HepG2 (cell line): ENCODE data around the gene EDEM3. TPM values are rescaled to one million over a fixed set of nuclear protein-coding genes. Genes with fewer than 3 reads are reported as not detected.

Experiments
- ATAC-seq: fragments of 200-7000 bp; cut with Tn5 transposase; 3 replicates; pipeline ENCODE4 v1.9.1; 2020; ENCODE audit warnings: mild to moderate bottlenecking, moderate library complexity
- BruUV-seq: library from RNA; stranded (reverse); fragments of 400-500 nt; replicated peaks from 2 replicates; lab custom pipeline; 2021; lab: Mats Ljungman, UMichigan
- CTCF ChIA-PET: fragments of 300-600 bp; formaldehyde crosslinking; extraction: SDS; loops from one replicate; lab custom pipeline; 2021; ENCODE audit warnings: low total read pairs, inconsistent platforms, low intra/inter-chr PET ratio; lab: Yijun Ruan, JAX
- POLR2A ChIA-PET: fragments of 350-600 bp; sonication (Branson Sonifier 250); formaldehyde crosslinking; loops from one replicate; lab custom pipeline; 2020; ENCODE audit warnings: antibody characterized with exemption, inconsistent platforms; lab: Yijun Ruan, JAX
- DNase-seq: peaks from one replicate; pipeline ENCODE4 v3.0.0-alpha.2; 2015; ENCODE audit warnings: low spot score
- FAIRE-seq: peaks from 3 replicates; lab custom pipeline; 2011; peaks lifted over from hg19 to GRCh38; lab: Jason Lieb, UNC
- H2AFZ ChIP-seq: one replicate; pipeline ENCODE4 v1.6.1; 2011; ENCODE audit warnings: low read length, inconsistent platforms
- H3K27ac ChIP-seq: fragments of 300-600 bp; 3 replicates; pipeline ENCODE4 v1.8.0; 2011; ENCODE audit warnings: mixed run types, mild to moderate bottlenecking, mixed read lengths, low read length, inconsistent platforms; ENCODE audit not compliant: insufficient read depth; ENCODE audit errors: extremely low read length
- H3K27me3 ChIP-seq, 2 experiments: fragments of 200-600 bp in 1 of 2; 2 replicates in 1 of 2; 3 replicates in 1 of 2; pipeline versions ENCODE4 v1.6.0 to v1.8.0; 2011; ENCODE audit warnings: low read length in 2 of 2, mild to moderate bottlenecking in 2 of 2, moderate library complexity in 2 of 2, inconsistent platforms in 1 of 2; ENCODE audit not compliant: insufficient read depth in 2 of 2, control insufficient read depth in 1 of 2
- H3K36me3 ChIP-seq, 2 experiments: fragments of 200-600 bp in 1 of 2; replicated peaks in 1 of 2; 2 replicates in 1 of 2; 3 replicates in 1 of 2; pipeline versions ENCODE4 v1.5.1 to v1.8.0; 2011; ENCODE audit warnings: low read length in 2 of 2, inconsistent platforms in 1 of 2; ENCODE audit not compliant: insufficient read depth in 2 of 2, control insufficient read depth in 1 of 2
- H3K4me1 ChIP-seq: 2 replicates; pipeline ENCODE4 v1.5.1; 2012; ENCODE audit warnings: low read length, inconsistent platforms; ENCODE audit not compliant: insufficient read depth
- H3K4me2 ChIP-seq: 2 replicates; pipeline ENCODE4 v1.6.0; 2011; ENCODE audit warnings: low read depth, low read length, inconsistent platforms
- H3K4me3 ChIP-seq, 3 experiments: fragments of 200-600 bp in 1 of 3; sonication (generic), shearing (Covaris generic) in 1 of 3; replicated peaks in 1 of 3; 2 replicates each; pipeline ENCODE4 v1.5.1; 2011 to 2016; ENCODE audit warnings: low read length in 3 of 3, inconsistent platforms in 2 of 3, low read depth in 2 of 3, mild to moderate bottlenecking in 2 of 3, control low read depth in 1 of 3, mixed read lengths in 1 of 3; ENCODE audit not compliant: insufficient read depth in 1 of 3
- H3K79me2 ChIP-seq: one replicate; pipeline ENCODE4 v1.6.1; 2011; ENCODE audit warnings: low read length, inconsistent platforms; ENCODE audit not compliant: insufficient read depth
- H3K9ac ChIP-seq: 2 replicates; pipeline ENCODE4 v1.6.0; 2011; ENCODE audit warnings: mild to moderate bottlenecking, low read depth, low read length, inconsistent platforms; ENCODE audit not compliant: insufficient read depth
- H3K9me3 ChIP-seq: 2 replicates; pipeline ENCODE4 v1.5.1; 2012; ENCODE audit warnings: mild to moderate bottlenecking, low read length
- H4K20me1 ChIP-seq: 2 replicates; pipeline ENCODE4 v1.6.0; 2011; ENCODE audit warnings: inconsistent platforms, mild to moderate bottlenecking, low read length, moderate library complexity; ENCODE audit not compliant: insufficient read depth
- BORCS8-MEF2B ChIP-seq: sonication (generic); formaldehyde crosslinking; IDR thresholded peaks from 2 replicates; pipeline ENCODE4 v1.8.0; 2022; ENCODE audit warnings: mild to moderate bottlenecking, missing genetic modification reagents
- CHD2 ChIP-seq: IDR thresholded peaks from 2 replicates; pipeline ENCODE4 v1.6.1; 2011; ENCODE audit warnings: low read depth, low read length, improper control_type of control experiment
- ISL2 ChIP-seq: sonication (generic); formaldehyde crosslinking; IDR thresholded peaks from 2 replicates; pipeline ENCODE4 v1.5.0; 2020; ENCODE audit warnings: missing genetic modification reagents
- JUND ChIP-seq: sonication (generic); formaldehyde crosslinking; IDR thresholded peaks from 2 replicates; pipeline ENCODE4 v1.8.0; 2022; ENCODE audit warnings: mild to moderate bottlenecking, missing genetic modification reagents
- MATR3 ChIP-seq: sonication (generic); formaldehyde crosslinking; IDR thresholded peaks from 2 replicates; pipeline ENCODE4 v1.4.0; 2020; ENCODE audit warnings: missing genetic modification reagents
- NR2F2 ChIP-seq: IDR thresholded peaks from 2 replicates; pipeline ENCODE4 v1.6.1; 2012; ENCODE audit warnings: low read depth, inconsistent platforms, borderline replicate concordance
- RBAK ChIP-seq: sonication (generic); formaldehyde crosslinking; IDR thresholded peaks from 2 replicates; pipeline ENCODE4 v1.5.1; 2020; ENCODE audit warnings: mild to moderate bottlenecking, missing genetic modification reagents
- SKIL ChIP-seq: sonication (generic); formaldehyde crosslinking; IDR thresholded peaks from 2 replicates; pipeline ENCODE4 v1.8.0; 2022; ENCODE audit warnings: missing genetic modification reagents, mild to moderate bottlenecking, moderate library complexity, borderline replicate concordance
- SP5 ChIP-seq: IDR thresholded peaks from 2 replicates; pipeline ENCODE4 v1.6.1; 2016; ENCODE audit warnings: low read depth, borderline replicate concordance
- TBX2 ChIP-seq: sonication (generic); formaldehyde crosslinking; IDR thresholded peaks from 2 replicates; pipeline ENCODE4 v1.5.0; 2020; ENCODE audit warnings: missing genetic modification reagents, mild to moderate bottlenecking, borderline replicate concordance
- ZNF142 ChIP-seq: sonication (generic); formaldehyde crosslinking; IDR thresholded peaks from 2 replicates; pipeline ENCODE4 v1.4.0; 2020; ENCODE audit warnings: missing genetic modification reagents
- ZNF782 ChIP-seq: sonication (generic); formaldehyde crosslinking; IDR thresholded peaks from 2 replicates; pipeline ENCODE4 v1.4.0; 2020; ENCODE audit warnings: missing genetic modification reagents, mild to moderate bottlenecking, borderline replicate concordance
- ZSCAN29 ChIP-seq: sonication (generic); formaldehyde crosslinking; conservative IDR thresholded peaks from 2 replicates; pipeline ENCODE4 v1.4.0; 2020; ENCODE audit warnings: mild to moderate bottlenecking, missing genetic modification reagents
- WGBS: methylation state at CpG from one replicate; pipeline ENCODE4 v1.1.6; 2017; ENCODE audit warnings: low lambda C conversion rate; 5-methylcytosine and 5-hydroxymethylcytosine counted together
- in situ Hi-C: cut with HindIII; loops from 2 replicates; pipeline ENCODE4 v1.10.0; 2017; ENCODE audit warnings: low pct_unique_long_range_greater_than_20kb; ENCODE audit not compliant: extremely low pct_ligation_motif_present
- intact Hi-C: fragments of 100-400 bp; cut with micrococcal nuclease; formaldehyde crosslinking; loops from one replicate; pipeline ENCODE4 v1.10.0; 2022; ENCODE audit not compliant: unreplicated experiment
- polyA plus RNA-seq, 8 experiments: library from polyadenylated mRNA; depleted of rRNA in 3 of 8; stranded (reverse) in 7 of 8; unstranded in 1 of 8; fragments of >200 nt; fragmentation: Illumina TruSeq in 4 of 8; extraction: Trizol in 4 of 8; gene quantifications; 2 replicates each; pipeline versions ENCODE4 v1.2.1 to v1.2.3, GENCODE V29; 2011 to 2016; ENCODE audit warnings: low read depth in 4 of 8, missing spikeins in 1 of 8, mixed read lengths in 1 of 8; ENCODE audit not compliant: insufficient read depth in 1 of 8
- total RNA-seq, 5 experiments: library from RNA; depleted of rRNA; stranded (reverse); fragments of >200 nt; fragmentation: Illumina TruSeq; extraction: Trizol; gene quantifications; 2 replicates each; pipeline ENCODE4 v1.2.3, GENCODE V29; 2016; ENCODE audit warnings: low read depth in 1 of 5

EDEM3 gene
- total and polyA plus RNA-seq, 2 of the 13 experiments (the other 11 are each of a cell fraction or from before 2014, with no cell fraction given), result 13.1 to 18.2 TPM

- Histone ChIP-seq H3K79me2 (no peaks in the 10 kb centered on the region), H3K9me3 (no peaks in the 10 kb centered on the region), H2AFZ (no peak overlapping the region), H3K9ac (no peak overlapping the region), H3K4me2 (no peak overlapping the region), H3K36me3 (no peaks in the 10 kb centered on the region), H3K4me1 (peaks cover 5% of the 10 kb centered on the region; the same call in 1 of the 2 replicates), H3K4me3 (no peak overlapping the region), H3K27ac (no peak overlapping the region), H4K20me1 (no peaks in the 10 kb centered on the region), H3K27me3 (no peaks in the 10 kb centered on the region)
- 100% methylated on average over 1 of the region's 1 CpG for WGBS
- FAIRE-seq (no peak), DNase-seq (no peak), ATAC-seq (no peak)
- BruUV-seq, result no TSS peak
- TF ChIP-seq ISL2 (CRISPR knock-in tag) (no peak), ZSCAN29 (CRISPR knock-in tag) (no peak), JUND (CRISPR knock-in tag) (no peak), TBX2 (CRISPR knock-in tag) (no peak), NR2F2 (no peak), MATR3 (no peak), BORCS8-MEF2B (CRISPR knock-in tag) (no peak), ZNF782 (CRISPR knock-in tag) (no peak), SKIL (CRISPR knock-in tag) (no peak), SP5 (CRISPR knock-in tag) (no peak), RBAK (CRISPR knock-in tag) (no peak), ZNF142 (CRISPR knock-in tag) (no peak), CHD2 (no peak)
- in situ Hi-C loops, result no loop called here
- CTCF ChIA-PET, result no interaction called here
- POLR2A ChIA-PET, result no interaction called here
- intact Hi-C loops, result no loop called here
Observed at GRCh38 chr1:184739070-184739469, 15.6 kb downstream of the EDEM3 start.
